Stomach (tissue), 4 donors: Measurements from ENCODE around the gene A1CF.
"Not testable (repeated sequence)": the region's sequence is repeated elsewhere in the genome, so short reads cannot be mapped to it uniquely, and the experiment has no call there.

ENCODE experiments used
- CTCF ChIP-seq, 7 experiments: fragments of 450-650 bp in 4 of 7; fragments of 200-600 bp in 3 of 7; sonication (generic) in 3 of 7; IDR thresholded peaks; one replicate each; pipeline ENCODE4 v1.5.1; 2016 to 2019; ENCODE audit warnings: antibody characterized with exemption in 7 of 7, control low read depth in 2 of 7, mild to moderate bottlenecking in 1 of 7
- EP300 ChIP-seq: sonication (generic); formaldehyde crosslinking; IDR thresholded peaks from one replicate; pipeline ENCODE4 v1.6.1; 2017; ENCODE audit warnings: antibody characterized with exemption
- POLR2A ChIP-seq, 4 donors: fragments of 450-650 bp; IDR thresholded peaks; one replicate each; pipeline ENCODE4 v1.6.1; 2016; ENCODE audit warnings: antibody characterized with exemption in 4 of 4, control low read depth in 2 of 4, mild to moderate bottlenecking in 1 of 4, moderate library complexity in 1 of 4
- POLR2AphosphoS5 ChIP-seq, 3 donors: sonication (generic); formaldehyde crosslinking; IDR thresholded peaks; one replicate each; pipeline ENCODE4 v1.6.1; 2016; ENCODE audit warnings: antibody characterized with exemption in 3 of 3

- not testable (repeated sequence) for TF ChIP-seq POLR2A (IDR thresholded peaks at IDR 0.05); CTCF (IDR thresholded peaks at IDR 0.05); EP300; POLR2AphosphoS5 (IDR thresholded peaks at IDR 0.05)
Observed at GRCh38 chr10:50782017-50782416, 103.4 kb downstream of the A1CF start.
